Keratinocyte (primary cell): ENCODE measurements around the gene SMCO2. TPM values are rescaled to one million over a fixed set of nuclear protein-coding genes. Genes with fewer than 3 reads are reported as not detected.

Experiments
- DNase-seq: peaks from one replicate; pipeline ENCODE4 v3.0.0-alpha.2; 2011; ENCODE audit warnings: low read depth, missing footprints, low spot score
- FAIRE-seq: peaks from 2 replicates; lab custom pipeline; 2011; peaks lifted over from hg19 to GRCh38; lab: Jason Lieb, UNC
- H2AFZ ChIP-seq: 2 replicates; pipeline ENCODE4 v1.6.0; 2012; ENCODE audit warnings: low read length, control low read depth, inconsistent platforms; ENCODE audit not compliant: control insufficient read depth
- H3K27ac ChIP-seq: 2 replicates; pipeline ENCODE4 v1.5.1; 2011; ENCODE audit warnings: low read length; ENCODE audit not compliant: control insufficient read depth, insufficient read depth
- H3K27me3 ChIP-seq: 3 replicates; pipeline ENCODE4 v1.6.0; 2011; ENCODE audit warnings: low read length; ENCODE audit not compliant: control insufficient read depth, insufficient read depth; ENCODE audit errors: extremely low read depth
- H3K36me3 ChIP-seq, 2 experiments: 2 replicates in 1 of 2; 3 replicates in 1 of 2; pipeline ENCODE4 v1.5.1; 2011; ENCODE audit warnings: low read length in 2 of 2, mild to moderate bottlenecking in 1 of 2; ENCODE audit not compliant: control insufficient read depth in 2 of 2, insufficient read depth in 2 of 2; ENCODE audit errors: extremely low read depth in 1 of 2
- H3K4me1 ChIP-seq: 3 replicates; pipeline ENCODE4 v1.5.1; 2011; ENCODE audit warnings: low read length; ENCODE audit not compliant: control insufficient read depth, insufficient read depth; ENCODE audit errors: extremely low read depth
- H3K4me2 ChIP-seq: 3 replicates; pipeline ENCODE4 v1.6.0; 2011; ENCODE audit warnings: low read depth, low read length; ENCODE audit not compliant: control insufficient read depth, insufficient read depth; ENCODE audit errors: extremely low read depth
- H3K4me3 ChIP-seq, 3 experiments: fragments of 200-600 bp in 1 of 3; sonication (generic) in 1 of 3; 2 replicates in 2 of 3; 3 replicates in 1 of 3; pipeline ENCODE4 v1.5.1; 2011 to 2016; ENCODE audit warnings: low read length in 3 of 3, mild to moderate bottlenecking in 3 of 3, control low read depth in 2 of 3, inconsistent platforms in 1 of 3, low read depth in 1 of 3, mixed read lengths in 1 of 3, mixed run types in 1 of 3, moderate library complexity in 1 of 3; ENCODE audit not compliant: control insufficient read depth in 2 of 3, insufficient read depth in 2 of 3; ENCODE audit errors: extremely low read depth in 1 of 3
- H3K79me2 ChIP-seq: 2 replicates; pipeline ENCODE4 v1.6.0; 2012; ENCODE audit warnings: low read length; ENCODE audit not compliant: control insufficient read depth, insufficient read depth
- H3K9ac ChIP-seq: 3 replicates; pipeline ENCODE4 v1.6.0; 2011; ENCODE audit warnings: low read length; ENCODE audit not compliant: control insufficient read depth, insufficient read depth; ENCODE audit errors: extremely low read depth
- H3K9me1 ChIP-seq: 3 replicates; pipeline ENCODE4 v1.6.0; 2011; ENCODE audit warnings: low read length; ENCODE audit not compliant: control insufficient read depth, insufficient read depth; ENCODE audit errors: extremely low read depth
- H3K9me3 ChIP-seq: 2 replicates; pipeline ENCODE4 v1.5.1; 2012; ENCODE audit warnings: low read depth, low read length; ENCODE audit not compliant: control insufficient read depth
- H4K20me1 ChIP-seq: 3 replicates; pipeline ENCODE4 v1.6.0; 2011; ENCODE audit warnings: low read length; ENCODE audit not compliant: control insufficient read depth, insufficient read depth; ENCODE audit errors: extremely low read depth
- EZH2 ChIP-seq: IDR thresholded peaks from one replicate; pipeline ENCODE4 v1.6.1; 2012; ENCODE audit warnings: inconsistent platforms, mild to moderate bottlenecking, low read length, moderate library complexity
- dilution Hi-C: fragments of 300-500 bp; cut with MboI; formaldehyde crosslinking; loops from one replicate; pipeline ENCODE4 v1.7.0; 2020; ENCODE audit warnings: low sequenced_read_pairs; ENCODE audit not compliant: extremely low pct_ligation_motif_present
- polyA plus RNA-seq, 5 experiments: library from polyadenylated mRNA; depleted of rRNA in 3 of 5; stranded (reverse) in 3 of 5; stranded (forward) in 1 of 5; unstranded in 1 of 5; fragments of >200 nt; gene quantifications; 1 replicate in 1 of 5; 2 replicates in 3 of 5; 3 replicates in 1 of 5; pipeline versions ENCODE4 v1.2.1 to v1.2.3, GENCODE V29; 2011 to 2012; ENCODE audit warnings: missing spikeins in 2 of 5, low read depth in 1 of 5, low replicate concordance in 1 of 5
- TF ChIP-seq, protein P1 (sequence below), 3 experiments: IDR thresholded peaks in 1 of 3; conservative IDR thresholded peaks in 1 of 3; optimal IDR thresholded peaks in 1 of 3; 2 replicates in 2 of 3; 3 replicates in 1 of 3; pipeline versions ENCODE3 to v1.5.1; 2011; ENCODE audit warnings: low read length in 3 of 3, mild to moderate bottlenecking in 3 of 3, moderate library complexity in 2 of 3, control low read depth in 1 of 3, inconsistent platforms in 1 of 3; ENCODE audit not compliant: insufficient read depth in 2 of 3; ENCODE audit errors: extremely low read depth in 1 of 3

SMCO2 gene
- polyA plus RNA-seq, 1 donor (not counting 4 experiments of a cell fraction or from before 2014, with no cell fraction given): 0.49 TPM

DNA sequence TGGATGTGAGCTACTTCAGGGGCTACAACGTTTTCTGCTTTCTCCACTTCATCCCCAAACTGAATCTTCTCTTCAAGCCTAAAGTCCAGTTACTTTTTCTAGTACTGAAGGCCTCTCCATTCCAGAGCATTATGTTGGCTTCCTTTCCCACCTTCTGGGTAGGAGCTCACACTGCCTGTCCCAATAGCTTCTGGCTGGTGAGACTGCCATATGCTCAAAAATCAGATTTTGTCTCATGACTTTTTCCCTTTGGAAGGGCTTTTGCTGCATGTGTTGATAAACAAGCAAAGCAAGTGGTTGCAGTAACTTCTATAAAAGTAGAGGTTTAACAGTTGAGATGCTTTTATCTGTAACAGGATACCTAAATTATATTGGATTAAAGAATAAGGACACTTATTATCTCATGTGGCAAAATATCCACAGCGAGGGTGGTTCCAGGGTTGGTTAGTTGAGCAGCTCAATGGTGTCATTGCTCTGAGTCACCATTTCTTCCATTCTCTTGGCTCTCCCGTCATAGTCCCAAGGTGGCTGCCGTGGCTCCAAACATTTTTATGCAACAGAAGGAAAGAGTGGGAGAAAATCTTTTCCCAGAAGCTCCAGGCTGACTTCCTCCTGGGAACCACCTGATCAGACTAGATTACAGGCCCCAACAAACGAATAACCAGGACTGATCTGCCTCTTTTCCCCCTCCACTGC, 62.3 kb downstream of the SMCO2 start:
- Histone ChIP-seq H3K27ac (no peak overlapping the region), H3K79me2 (no peaks in the 10 kb centered on the region), H3K4me3 (no peak overlapping the region), H3K9me3 (no peaks in the 10 kb centered on the region), H2AFZ (no peak overlapping the region), H3K4me1 (no peaks in the 10 kb centered on the region), H3K27me3 (no peaks in the 10 kb centered on the region), H3K4me2 (no peak overlapping the region), H3K36me3 (no peaks in the 10 kb centered on the region), H3K9me1 (no peaks in the 10 kb centered on the region), H3K9ac (no peak overlapping the region), H4K20me1 (no peaks in the 10 kb centered on the region)
- TF ChIP-seq, protein P1, sequence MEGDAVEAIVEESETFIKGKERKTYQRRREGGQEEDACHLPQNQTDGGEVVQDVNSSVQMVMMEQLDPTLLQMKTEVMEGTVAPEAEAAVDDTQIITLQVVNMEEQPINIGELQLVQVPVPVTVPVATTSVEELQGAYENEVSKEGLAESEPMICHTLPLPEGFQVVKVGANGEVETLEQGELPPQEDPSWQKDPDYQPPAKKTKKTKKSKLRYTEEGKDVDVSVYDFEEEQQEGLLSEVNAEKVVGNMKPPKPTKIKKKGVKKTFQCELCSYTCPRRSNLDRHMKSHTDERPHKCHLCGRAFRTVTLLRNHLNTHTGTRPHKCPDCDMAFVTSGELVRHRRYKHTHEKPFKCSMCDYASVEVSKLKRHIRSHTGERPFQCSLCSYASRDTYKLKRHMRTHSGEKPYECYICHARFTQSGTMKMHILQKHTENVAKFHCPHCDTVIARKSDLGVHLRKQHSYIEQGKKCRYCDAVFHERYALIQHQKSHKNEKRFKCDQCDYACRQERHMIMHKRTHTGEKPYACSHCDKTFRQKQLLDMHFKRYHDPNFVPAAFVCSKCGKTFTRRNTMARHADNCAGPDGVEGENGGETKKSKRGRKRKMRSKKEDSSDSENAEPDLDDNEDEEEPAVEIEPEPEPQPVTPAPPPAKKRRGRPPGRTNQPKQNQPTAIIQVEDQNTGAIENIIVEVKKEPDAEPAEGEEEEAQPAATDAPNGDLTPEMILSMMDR (optimal IDR thresholded peaks at IDR 0.05 in 1 of 3, IDR thresholded peaks at IDR 0.05 in 1 of 3, conservative IDR thresholded peaks at IDR 0.05 in 1 of 3; ENCODE audit: extremely low read depth in 1 of 3, insufficient read depth in 2 of 3, low read length in 3 of 3): no peak
- TF ChIP-seq EZH2: no peak
- FAIRE-seq (no peak), DNase-seq (no peak)
- dilution Hi-C loops: no loop called here

DNA sequence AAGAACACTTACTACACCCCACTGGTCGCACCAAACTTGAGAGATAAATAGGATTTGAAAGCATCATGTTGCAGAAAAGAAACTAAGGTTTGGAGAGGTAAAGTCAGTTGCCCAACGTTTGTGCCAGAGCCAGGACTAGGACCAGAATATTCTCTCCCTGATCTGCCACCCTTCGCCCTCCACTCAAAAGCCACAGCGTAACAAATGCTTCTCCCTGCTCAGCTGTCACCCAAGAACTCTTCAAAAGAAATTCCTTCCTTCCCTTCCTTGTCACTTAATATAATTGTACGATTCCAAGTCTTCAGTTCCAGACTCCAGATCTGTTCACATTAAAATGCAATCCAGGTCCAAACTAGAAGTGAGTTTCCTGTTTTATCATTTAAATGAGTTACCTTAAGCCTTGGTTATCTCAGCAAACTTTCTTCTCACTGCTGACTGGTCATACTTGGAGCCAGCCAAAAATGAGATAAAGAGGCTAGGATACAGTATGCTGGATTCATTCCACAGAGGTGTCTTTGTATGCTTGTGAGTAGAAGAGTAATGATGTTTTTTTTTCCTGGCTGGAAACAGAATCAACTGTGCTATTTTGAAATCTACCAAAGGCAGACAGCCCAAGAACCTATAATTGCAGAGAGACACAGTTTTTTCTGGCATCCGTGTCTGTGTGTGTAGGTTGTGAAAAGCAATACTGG, 64.6 kb downstream of the SMCO2 start:
- H3K4me1 ChIP-seq: no peaks in the 10 kb centered on the region

More for the DNA sequence above, 64.6 kb downstream of the SMCO2 start:
- H3K9me3 ChIP-seq: no peaks in the 10 kb centered on the region
- no peaks in the 10 kb centered on the region for H3K79me2 ChIP-seq
- no peak for TF ChIP-seq EZH2
- TF ChIP-seq, protein P1 (optimal IDR thresholded peaks at IDR 0.05 in 1 of 3, IDR thresholded peaks at IDR 0.05 in 1 of 3, conservative IDR thresholded peaks at IDR 0.05 in 1 of 3; ENCODE audit: extremely low read depth in 1 of 3, insufficient read depth in 2 of 3, low read length in 3 of 3): no peak
- H3K27ac ChIP-seq: no peak overlapping the region
- no peaks in the 10 kb centered on the region for H3K36me3 ChIP-seq
- H2AFZ ChIP-seq: no peak overlapping the region
- H3K27me3 ChIP-seq: no peaks in the 10 kb centered on the region
- H3K4me2 ChIP-seq: no peak overlapping the region
- H3K9ac ChIP-seq: no peak overlapping the region
- H4K20me1 ChIP-seq: no peaks in the 10 kb centered on the region
- no peak overlapping the region for H3K4me3 ChIP-seq
- no peak for FAIRE-seq
- no peak for DNase-seq
- no peaks in the 10 kb centered on the region for H3K9me1 ChIP-seq
- dilution Hi-C loops: no loop called here
